GM12801 (cell line): ENCODE results near the gene SUMF2.

ENCODE experiments used
- TF ChIP-seq, protein P1 (sequence below): IDR thresholded peaks from one replicate; pipeline ENCODE4 v1.5.1; 2011; ENCODE audit warnings: control low read depth; ENCODE audit not compliant: insufficient read length; ENCODE audit errors: extremely low read depth

The SUMF2 gene

GRCh38 chr7:56040730-56041129 is 23.4 kb upstream of the SUMF2 start:
- TF ChIP-seq, protein P1, sequence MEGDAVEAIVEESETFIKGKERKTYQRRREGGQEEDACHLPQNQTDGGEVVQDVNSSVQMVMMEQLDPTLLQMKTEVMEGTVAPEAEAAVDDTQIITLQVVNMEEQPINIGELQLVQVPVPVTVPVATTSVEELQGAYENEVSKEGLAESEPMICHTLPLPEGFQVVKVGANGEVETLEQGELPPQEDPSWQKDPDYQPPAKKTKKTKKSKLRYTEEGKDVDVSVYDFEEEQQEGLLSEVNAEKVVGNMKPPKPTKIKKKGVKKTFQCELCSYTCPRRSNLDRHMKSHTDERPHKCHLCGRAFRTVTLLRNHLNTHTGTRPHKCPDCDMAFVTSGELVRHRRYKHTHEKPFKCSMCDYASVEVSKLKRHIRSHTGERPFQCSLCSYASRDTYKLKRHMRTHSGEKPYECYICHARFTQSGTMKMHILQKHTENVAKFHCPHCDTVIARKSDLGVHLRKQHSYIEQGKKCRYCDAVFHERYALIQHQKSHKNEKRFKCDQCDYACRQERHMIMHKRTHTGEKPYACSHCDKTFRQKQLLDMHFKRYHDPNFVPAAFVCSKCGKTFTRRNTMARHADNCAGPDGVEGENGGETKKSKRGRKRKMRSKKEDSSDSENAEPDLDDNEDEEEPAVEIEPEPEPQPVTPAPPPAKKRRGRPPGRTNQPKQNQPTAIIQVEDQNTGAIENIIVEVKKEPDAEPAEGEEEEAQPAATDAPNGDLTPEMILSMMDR = no peak

DNA sequence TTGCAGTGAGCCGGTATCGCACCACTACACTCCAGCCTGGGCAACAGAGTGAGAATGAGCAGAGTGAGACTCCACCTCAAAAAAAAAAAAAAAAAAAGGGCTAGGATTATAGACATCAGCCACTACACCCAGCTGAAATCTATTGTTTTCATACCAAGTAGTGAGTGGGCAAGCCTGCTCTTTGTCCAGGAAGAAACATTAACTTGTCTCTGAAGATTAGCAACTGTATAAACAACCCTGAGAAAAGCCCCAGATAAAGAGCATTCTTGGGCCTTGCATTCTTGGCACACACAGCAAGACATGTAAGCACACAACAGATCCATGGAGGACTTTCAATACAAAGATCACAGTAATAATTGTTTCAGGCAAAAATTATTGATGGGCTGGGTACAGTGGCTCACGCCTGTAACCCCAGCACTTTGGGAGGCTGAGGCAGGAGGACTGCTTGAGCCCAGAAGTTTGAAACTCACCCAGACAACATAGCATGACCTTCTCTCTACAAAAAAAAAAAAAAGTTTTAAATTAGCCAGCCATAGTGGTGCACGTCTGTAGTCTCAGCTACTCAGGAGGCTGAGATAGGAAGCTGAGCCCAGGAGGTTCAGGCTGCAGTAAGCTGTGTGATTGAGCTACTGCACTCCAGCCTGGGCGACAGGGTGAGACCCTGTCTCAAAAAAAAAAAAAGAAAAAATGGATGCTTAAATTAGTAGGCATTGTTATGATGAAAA is 17.2 kb upstream of the SUMF2 start:
- TF ChIP-seq, protein P1 = no peak

- TF ChIP-seq, protein P1 = no peak
Measured at GRCh38 chr7:56048245-56048644, 15.8 kb upstream of the SUMF2 start.

DNA sequence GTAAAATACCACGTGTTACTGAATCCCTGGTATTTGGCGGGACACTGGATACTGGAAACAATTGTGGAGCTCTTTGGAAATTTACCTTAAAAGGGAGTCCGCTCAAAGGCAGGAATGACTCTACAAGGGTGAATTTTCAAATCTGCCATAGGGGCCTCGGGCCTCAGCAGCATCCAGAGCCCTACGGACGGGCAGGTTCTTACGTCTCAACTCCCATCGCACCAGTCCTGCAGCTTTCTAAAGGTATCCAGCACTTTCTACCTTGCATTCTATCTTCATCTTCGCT is 13.1 kb upstream of the SUMF2 start:
- TF ChIP-seq, protein P1 = no peak

GRCh38 chr7:56051339-56052191 is 12.5 kb upstream of the SUMF2 start, which contains the start of the genes CCT6A and PSPH:
Gene CCT6A, plus strand, starts transcription at chr7:56051765. Its CDS starts 84 bp downstream, at chr7:56051849.
Gene PSPH, minus strand, starts transcription at chr7:56051444. Its CDS starts 30,232 bp downstream, at chr7:56021212.
- TF ChIP-seq, protein P1 = no peak

- TF ChIP-seq, protein P1 = no peak
Measured at GRCh38 chr7:56053379-56053778, 10.7 kb upstream of the SUMF2 start.

DNA sequence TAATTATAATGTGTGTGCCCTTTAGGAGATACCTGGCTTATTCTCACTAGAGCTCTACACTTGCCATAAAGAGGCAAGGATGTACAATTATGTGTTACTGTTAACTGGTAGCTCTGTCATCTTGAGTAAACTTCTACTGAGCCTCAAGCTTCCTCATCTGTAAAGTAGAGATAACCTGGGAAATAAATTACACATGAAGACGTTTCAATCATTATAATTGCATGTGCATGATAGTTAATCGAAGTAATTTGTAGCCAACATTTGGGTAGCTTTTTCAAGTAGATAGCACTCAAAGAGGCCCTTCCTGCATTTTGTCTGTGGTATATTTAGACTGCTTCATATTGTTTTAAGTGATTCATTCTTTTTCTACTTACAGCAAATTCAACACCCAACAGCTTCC is 10.1 kb upstream of the SUMF2 start:
- TF ChIP-seq, protein P1 = no peak
